ENCODE data around the gene ADAMTS2. TPM values are rescaled to one million over a fixed set of nuclear protein-coding genes. Genes with fewer than 3 reads are reported as not detected.

ADAMTS2 gene
- total RNA-seq, 3 donors from 2014 or later (not counting 1 experiment from before 2014, with no cell fraction given): 0.28 TPM; not detected in 2

GRCh38 chr5:179180061-179180610 lies 165.1 kb downstream of the ADAMTS2 start:
- WGBS (ENCODE audit: insufficient coverage): 63% methylated on average over 16 of the region's 16 CpGs
- Mint-ChIP-seq H3K27ac (no peak overlapping the region), H3K4me1 (peaks cover 6 to 7% of the 10 kb centered on the region in 2 donors), H3K9me3 (no peaks in the 10 kb centered on the region), H3K27me3 (ENCODE audit: low read depth in 2 of 2) (peaks cover 10 to 24% of the 10 kb centered on the region in 2 donors), H3K36me3 (no peaks in the 10 kb centered on the region), H3K4me3 (no peak overlapping the region)
- Histone ChIP-seq H3K4me1 (ENCODE audit: control insufficient read depth, insufficient read depth, low read length) (no peaks in the 10 kb centered on the region), H3K27me3 (ENCODE audit: control insufficient read depth, insufficient read depth, low read length) (no peaks in the 10 kb centered on the region), H3K4me3 (ENCODE audit: low read length) (no peak overlapping the region), H3K36me3 (ENCODE audit: control insufficient read depth, insufficient read depth, low read length) (no peaks in the 10 kb centered on the region), H3K9me3 (ENCODE audit: control insufficient read depth, insufficient read depth, low read length) (no peaks in the 10 kb centered on the region), H3K27ac (ENCODE audit: low read length) (no peak overlapping the region)
- ATAC-seq (no peak), DNase-seq (no peak)
- intact Hi-C loops (cut with micrococcal nuclease): no loop called here
- TF ChIP-seq, protein P1, sequence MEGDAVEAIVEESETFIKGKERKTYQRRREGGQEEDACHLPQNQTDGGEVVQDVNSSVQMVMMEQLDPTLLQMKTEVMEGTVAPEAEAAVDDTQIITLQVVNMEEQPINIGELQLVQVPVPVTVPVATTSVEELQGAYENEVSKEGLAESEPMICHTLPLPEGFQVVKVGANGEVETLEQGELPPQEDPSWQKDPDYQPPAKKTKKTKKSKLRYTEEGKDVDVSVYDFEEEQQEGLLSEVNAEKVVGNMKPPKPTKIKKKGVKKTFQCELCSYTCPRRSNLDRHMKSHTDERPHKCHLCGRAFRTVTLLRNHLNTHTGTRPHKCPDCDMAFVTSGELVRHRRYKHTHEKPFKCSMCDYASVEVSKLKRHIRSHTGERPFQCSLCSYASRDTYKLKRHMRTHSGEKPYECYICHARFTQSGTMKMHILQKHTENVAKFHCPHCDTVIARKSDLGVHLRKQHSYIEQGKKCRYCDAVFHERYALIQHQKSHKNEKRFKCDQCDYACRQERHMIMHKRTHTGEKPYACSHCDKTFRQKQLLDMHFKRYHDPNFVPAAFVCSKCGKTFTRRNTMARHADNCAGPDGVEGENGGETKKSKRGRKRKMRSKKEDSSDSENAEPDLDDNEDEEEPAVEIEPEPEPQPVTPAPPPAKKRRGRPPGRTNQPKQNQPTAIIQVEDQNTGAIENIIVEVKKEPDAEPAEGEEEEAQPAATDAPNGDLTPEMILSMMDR (IDR thresholded peaks at IDR 0.05): no peak

GRCh38 chr5:179177711-179178575 lies 167.3 kb downstream of the ADAMTS2 start:
- 87% methylated on average over 10 of the region's 10 CpGs for WGBS (ENCODE audit: insufficient coverage)
- TF ChIP-seq, protein P1 (IDR thresholded peaks at IDR 0.05): no peak
- no peak for DNase-seq

GRCh38 chr5:179176571-179177230 lies 168.6 kb downstream of the ADAMTS2 start:
- Mint-ChIP-seq H3K27ac (no peak overlapping the region), H3K9me3 (no peaks in the 10 kb centered on the region), H3K27me3 (ENCODE audit: low read depth in 2 of 2) (peaks cover 4 to 12% of the 10 kb centered on the region in 2 donors), H3K4me1 (peaks cover under 1 to 2% of the 10 kb centered on the region in 2 donors), H3K4me3 (no peak overlapping the region), H3K36me3 (no peaks in the 10 kb centered on the region)
- Histone ChIP-seq H3K27me3 (ENCODE audit: control insufficient read depth, insufficient read depth, low read length) (no peaks in the 10 kb centered on the region), H3K9me3 (ENCODE audit: control insufficient read depth, insufficient read depth, low read length) (no peaks in the 10 kb centered on the region), H3K4me1 (ENCODE audit: control insufficient read depth, insufficient read depth, low read length) (no peaks in the 10 kb centered on the region), H3K27ac (ENCODE audit: low read length) (no peak overlapping the region), H3K36me3 (ENCODE audit: control insufficient read depth, insufficient read depth, low read length) (no peaks in the 10 kb centered on the region), H3K4me3 (ENCODE audit: low read length) (no peak overlapping the region)
- TF ChIP-seq, protein P1 (IDR thresholded peaks at IDR 0.05): no peak
- ATAC-seq (no peak), DNase-seq (no peak)
- intact Hi-C loops (cut with micrococcal nuclease): no loop called here
- WGBS (ENCODE audit: insufficient coverage): 88% methylated on average over 13 of the region's 13 CpGs

More at GRCh38 chr5:179177711-179178575, 167.3 kb downstream of the ADAMTS2 start:
- Histone ChIP-seq H3K36me3 (ENCODE audit: control insufficient read depth, insufficient read depth, low read length) (no peaks in the 10 kb centered on the region), H3K9me3 (ENCODE audit: control insufficient read depth, insufficient read depth, low read length) (no peaks in the 10 kb centered on the region), H3K27ac (ENCODE audit: low read length) (no peak overlapping the region), H3K4me3 (ENCODE audit: low read length) (no peak overlapping the region), H3K27me3 (ENCODE audit: control insufficient read depth, insufficient read depth, low read length) (no peaks in the 10 kb centered on the region), H3K4me1 (ENCODE audit: control insufficient read depth, insufficient read depth, low read length) (no peaks in the 10 kb centered on the region)
- no peak overlapping the region for H3K4me3 Mint-ChIP-seq
- ATAC-seq: no peak
- H3K36me3 Mint-ChIP-seq: no peaks in the 10 kb centered on the region
- H3K27ac Mint-ChIP-seq: no peak overlapping the region
- no peaks in the 10 kb centered on the region for H3K9me3 Mint-ChIP-seq
- H3K4me1 Mint-ChIP-seq: peaks cover 6 to 7% of the 10 kb centered on the region in 2 donors
- H3K27me3 Mint-ChIP-seq (ENCODE audit: low read depth in 2 of 2): peaks cover 10 to 16% of the 10 kb centered on the region in 2 donors
- intact Hi-C loops (cut with micrococcal nuclease): no loop called here

Measured in natural killer cell (primary cell).